Measurements from ENCODE around the gene ZNF764. TPM values are rescaled to one million over a fixed set of nuclear protein-coding genes. Genes with fewer than 3 reads are reported as not detected.
"Not testable (repeated sequence)": the region's sequence is repeated elsewhere in the genome, so short reads cannot be mapped to it uniquely, and the experiment has no call there.

ZNF764 gene
- polyA plus RNA-seq, 1 donor, result 11.8 TPM

GRCh38 chr16:30528799-30529457 lies 29.2 kb downstream of the ZNF764 start:
- no peak for DNase-seq

DNA sequence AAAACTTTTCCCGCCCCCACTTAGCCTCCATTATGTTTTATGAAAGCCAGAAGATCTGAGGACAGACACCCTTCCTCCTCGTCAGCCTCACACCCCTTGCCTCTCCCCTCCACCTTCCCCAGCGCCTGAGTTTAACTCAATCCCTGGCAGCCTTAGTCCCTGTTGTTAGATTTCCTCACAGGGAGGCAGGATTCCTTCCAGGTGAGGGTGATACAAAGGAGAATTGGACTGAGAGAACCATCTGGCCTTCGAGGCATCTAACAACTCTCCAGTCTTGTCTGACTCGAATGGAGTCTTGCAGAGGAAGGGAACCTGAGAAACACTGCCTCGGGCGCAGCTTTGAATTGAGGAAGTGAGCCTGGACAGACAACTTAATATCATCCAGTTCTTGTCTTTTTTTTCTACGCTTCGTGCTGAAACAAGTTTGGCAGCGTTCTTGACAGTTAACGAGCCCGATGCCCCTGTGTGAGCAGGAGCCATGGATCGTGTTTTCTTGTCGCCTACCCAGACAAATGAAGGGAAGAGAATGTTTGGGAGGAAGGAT lies 30.5 kb downstream of the ZNF764 start:
- no peak for DNase-seq

DNA sequence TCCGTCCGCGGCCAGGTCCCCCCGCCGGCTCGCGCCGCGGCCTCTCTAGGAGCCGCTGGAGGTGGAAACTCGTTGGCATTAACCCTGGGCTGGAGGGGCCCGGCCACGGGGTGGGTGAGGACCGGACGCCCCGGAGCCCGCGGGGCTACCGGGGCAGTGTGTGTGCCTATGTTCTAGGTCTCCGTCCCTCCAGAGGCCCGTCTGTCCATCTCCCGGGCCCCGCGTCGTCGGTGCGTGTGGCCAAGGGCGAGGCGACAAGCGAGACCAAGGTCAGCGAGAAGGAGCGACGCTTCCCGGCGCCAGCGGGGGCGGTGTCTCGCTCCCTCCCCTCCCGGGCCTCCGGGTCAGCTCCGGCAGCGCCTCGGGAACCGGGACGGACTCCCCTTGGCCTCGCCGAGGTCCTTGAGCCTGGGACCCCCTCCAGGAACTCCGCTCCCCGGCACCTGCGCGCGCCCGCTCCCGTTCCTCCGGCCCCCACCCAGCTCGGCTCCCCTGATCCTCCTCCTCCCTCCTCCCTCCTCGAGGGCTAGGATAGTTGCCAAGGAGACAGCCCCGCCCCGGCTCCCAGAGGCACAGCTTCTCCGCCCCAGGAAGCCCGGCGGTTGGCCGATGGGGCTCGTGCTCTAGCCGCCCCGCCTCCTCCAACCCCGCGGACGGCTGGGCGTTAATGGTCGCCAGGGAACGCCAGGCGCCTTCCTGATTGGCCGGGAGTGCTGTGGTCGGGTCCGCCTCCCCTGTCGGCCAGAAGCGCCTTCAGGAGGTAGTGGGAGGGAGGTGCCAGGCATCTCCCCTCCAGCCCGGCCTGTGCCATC lies 31.1 kb downstream of the ZNF764 start:
- peak; percentile 99 for DNase-seq

- no peak for DNase-seq
Observed at GRCh38 chr16:30526137-30526822, 31.9 kb downstream of the ZNF764 start, which contains the start of gene ZNF768. Gene ZNF768, minus strand, starts transcription at chr16:30526566. Its CDS starts 153 bp downstream, at chr16:30526413.

- DNase-seq, result no peak
Observed at GRCh38 chr16:30525844-30526136, 32.4 kb downstream of the ZNF764 start.

DNA sequence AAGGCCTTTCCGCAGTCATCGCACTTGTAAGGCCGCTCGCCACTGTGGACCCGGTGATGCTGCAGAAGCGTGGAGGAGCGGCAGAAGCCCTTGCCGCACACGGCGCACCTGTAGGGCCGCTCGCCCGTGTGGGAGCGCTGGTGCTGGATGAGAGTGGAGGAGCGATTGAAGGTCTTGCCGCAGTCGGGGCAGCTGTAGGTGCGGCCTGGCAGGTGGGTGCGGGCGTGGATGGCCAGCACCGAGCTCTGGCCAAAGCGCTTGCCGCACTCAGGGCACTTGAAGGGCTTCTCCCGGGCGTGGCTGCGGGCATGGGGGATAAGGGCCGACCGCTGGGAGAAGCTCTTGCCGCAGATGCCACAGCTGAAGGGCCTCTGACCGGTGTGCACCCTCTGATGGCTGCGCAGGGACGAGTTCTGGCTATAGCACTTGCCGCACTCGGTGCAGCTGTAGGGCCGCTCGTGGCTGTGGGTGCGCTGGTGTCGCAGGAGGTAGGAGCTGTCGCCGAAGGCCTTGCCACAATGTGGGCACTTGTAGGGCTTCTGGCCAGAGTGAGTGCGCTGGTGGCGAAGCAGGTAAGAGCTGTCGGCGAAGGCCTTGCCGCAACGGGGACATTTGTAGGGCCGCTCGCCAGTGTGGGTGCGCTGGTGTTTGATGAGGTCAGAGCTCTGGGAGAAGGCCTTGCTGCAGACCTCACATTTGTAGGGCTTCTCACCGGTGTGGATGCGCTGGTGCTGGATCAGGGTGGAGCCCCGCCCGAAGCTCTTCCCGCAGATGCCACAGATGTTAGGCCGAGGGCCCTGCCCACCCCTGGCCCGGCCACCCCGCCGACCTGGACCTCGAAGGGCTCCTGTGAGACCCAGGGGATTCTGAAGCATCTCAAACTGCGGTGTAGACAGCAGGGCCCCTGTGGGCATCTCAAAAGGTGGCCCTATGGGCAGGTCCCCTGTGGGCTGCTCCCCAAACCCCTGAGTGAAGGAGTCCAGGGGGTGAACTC lies 33.3 kb downstream of the ZNF764 start:
- DNase-seq, result no peak

DNA sequence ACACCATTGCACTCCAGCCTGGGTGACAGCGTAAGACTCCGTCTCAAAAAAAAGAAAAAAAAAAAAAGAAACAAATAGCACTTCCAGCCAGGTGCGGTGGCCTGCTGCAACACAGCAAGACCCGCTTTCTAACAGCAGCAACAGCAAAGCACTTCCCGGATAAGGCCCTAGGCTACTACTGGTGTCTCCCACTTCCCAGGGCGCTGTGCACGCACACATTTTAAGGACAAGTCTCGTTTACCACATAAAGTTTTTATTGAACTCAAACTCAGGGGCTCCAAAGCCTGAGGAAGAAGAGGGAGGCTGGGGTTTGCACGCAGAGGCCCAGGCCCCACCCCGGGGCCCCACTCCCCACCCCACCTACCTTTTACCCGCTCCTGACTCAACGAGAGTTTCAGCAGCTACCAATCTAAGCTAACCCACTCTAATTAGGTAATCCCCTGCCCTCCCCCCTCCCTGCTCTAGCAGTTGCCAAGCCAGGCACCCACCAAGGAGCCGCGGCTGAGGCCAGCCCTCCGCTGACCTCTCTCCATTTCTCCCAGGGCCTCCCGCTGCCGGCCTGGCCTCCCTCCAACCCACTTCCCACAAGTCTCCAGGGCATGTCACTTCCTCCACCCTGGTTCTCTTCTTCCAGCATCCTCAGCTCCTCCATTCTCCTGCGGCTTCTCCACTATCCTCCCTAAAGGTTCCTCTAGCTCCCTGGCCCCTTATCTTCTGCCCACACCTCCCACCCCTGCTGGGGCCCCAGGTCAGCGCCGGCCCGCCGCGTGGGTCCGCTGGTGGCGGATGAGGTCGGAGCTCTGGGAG lies 34.2 kb downstream of the ZNF764 start:
- DNase-seq, result no peak

- not testable (repeated sequence) for DNase-seq
Observed at GRCh38 chr16:30522702-30523463, 35.3 kb downstream of the ZNF764 start.

- no peak for DNase-seq
Observed at GRCh38 chr16:30521873-30522641, 36.1 kb downstream of the ZNF764 start.

DNA sequence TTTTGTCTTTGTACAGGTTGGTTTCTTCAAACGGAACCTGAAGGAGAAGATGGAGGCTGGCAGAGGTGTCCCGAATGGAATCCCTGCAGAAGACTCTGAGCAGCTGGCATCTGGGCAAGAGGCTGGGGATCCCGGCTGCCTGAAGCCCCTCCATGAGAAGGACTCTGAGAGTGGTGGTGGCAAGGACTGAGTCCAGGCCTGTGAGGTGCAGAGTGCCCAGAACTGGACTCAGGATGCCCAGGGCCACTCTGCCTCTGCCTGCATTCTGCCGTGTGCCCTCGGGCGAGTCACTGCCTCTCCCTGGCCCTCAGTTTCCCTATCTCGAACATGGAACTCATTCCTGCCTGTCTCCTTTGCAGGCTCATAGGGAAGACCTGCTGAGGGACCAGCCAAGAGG lies 36.7 kb downstream of the ZNF764 start:
- DNase-seq, result no peak

DNA sequence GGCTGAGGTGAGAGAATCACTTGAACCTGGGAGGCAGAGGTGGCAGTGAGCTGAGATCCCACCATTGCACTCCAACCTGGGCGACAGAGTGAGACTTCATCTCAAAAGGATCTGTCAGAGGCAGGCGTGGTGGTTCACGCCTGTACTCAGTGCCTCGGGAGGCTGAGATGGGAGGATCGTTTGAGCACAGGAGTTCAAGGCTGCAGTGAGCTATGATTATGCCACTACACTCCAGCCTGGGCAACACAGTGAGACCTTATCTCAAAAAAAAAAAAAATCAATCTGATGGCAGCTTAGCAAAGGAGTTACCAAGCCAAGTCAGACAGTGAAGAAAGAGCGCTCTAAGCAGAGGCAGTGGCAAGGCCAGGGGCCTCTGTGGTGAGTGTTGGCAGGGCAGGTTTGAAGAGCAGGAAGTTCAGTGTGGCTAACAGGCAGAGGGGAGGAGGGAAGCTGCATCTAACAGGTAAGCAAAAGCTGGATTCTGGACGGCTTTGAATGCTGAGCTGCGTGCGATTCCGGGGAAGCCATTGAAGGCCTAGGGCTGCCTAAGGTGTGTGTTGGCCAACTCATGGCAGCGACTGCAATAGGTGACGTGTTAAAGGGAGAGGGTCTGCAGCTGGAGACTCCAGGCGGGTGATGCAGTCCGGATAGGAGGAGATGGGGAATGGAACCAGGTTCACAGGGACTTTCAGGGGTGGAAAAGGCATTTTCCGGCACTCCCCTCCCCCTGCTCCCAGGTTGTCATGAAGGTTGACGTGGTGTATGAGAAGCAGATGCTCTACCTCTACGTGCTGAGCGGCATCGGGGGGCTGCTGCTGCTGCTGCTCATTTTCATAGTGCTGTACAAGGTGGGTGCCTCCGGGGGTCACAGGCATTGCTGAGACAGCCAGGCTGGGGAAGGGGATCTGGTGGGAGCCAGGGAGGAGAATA lies 38.8 kb downstream of the ZNF764 start:
- DNase-seq, result no peak

DNA sequence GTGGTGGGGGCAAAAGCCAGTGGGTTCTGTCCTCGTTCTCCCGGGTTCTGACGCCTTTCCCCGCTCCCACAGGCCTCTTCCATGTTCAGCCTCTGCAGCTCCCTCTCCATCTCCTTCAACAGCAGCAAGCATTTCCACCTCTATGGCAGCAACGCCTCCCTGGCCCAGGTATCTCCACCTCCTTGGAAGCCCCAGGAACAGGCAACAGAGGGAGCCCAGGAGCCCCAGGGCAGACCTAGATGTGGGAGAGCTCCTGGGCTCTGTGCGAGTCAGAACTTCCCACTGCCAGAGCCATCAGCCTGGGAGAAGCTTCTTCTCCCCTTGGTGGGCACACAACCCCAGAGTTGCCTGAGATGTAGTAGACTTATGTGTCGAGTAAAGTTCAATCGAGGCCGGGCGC lies 39.6 kb downstream of the ZNF764 start:
- DNase-seq, result no peak

DNA sequence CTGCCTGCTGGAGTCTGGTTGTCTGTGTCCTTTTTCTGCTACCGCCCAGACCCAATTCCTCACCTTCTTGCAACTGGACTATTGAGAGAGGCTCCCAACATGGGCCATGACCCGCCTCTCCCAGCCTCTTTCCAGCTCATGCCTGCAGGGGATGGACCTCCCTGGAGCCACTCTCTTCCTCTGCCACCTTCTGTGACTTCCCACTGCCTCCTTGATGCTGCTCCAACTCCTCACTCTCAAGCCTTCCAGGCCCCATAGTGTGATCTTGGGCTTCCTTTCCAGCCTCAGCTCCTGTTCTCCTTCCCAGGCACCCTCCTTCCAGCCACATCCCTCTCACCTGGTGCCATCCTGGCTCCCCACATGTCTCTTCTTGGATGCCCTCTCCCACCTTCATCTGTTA lies 42.9 kb downstream of the ZNF764 start:
- DNase-seq, result no peak

- no peak for DNase-seq
Observed at GRCh38 chr16:30511509-30511908, 46.7 kb downstream of the ZNF764 start.

- no peak for DNase-seq
Observed at GRCh38 chr16:30510376-30510938, 47.7 kb downstream of the ZNF764 start.

DNA sequence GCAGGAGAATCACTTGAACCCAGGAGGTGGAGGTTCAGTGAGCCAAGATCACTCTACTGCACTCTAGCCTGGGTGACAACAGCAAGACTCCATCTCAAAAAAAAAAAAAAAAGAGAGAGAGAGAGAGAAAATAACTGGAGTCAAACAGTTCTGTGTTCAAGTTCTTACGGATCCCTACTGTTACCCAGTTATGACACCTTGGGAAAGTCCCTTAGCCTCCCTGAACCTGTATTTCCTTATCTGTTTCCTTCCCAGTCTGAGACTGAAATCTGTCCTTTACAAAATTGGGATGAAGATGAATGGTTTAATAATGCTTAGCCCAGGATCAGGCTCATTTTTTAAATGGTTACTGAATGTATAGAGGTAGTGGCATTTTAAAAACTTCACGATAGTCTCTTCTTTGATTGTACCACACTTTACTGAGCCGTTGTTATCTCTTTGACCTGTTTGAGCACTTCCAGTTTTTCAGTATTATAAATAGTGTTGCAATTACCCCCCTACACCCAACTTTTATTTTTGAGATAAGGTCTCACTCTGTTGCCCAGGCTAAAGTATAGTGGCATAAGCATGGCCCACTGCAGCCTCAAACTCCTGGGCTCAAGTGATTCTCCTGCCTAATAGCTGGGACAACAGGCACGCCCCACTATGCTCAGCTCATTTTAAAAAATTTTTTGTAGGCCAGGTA lies 49.0 kb downstream of the ZNF764 start:
- no peak for DNase-seq
